SK-N-SH (cell line): ENCODE data around the gene SGTA. TPM values are rescaled to one million over a fixed set of nuclear protein-coding genes. Genes with fewer than 3 reads are reported as not detected.

Experiments
- CTCF ChIA-PET: fragments of 300-600, 350-600 bp; formaldehyde crosslinking; extraction: SDS; loops from one replicate; lab custom pipeline; 2021; lab: Yijun Ruan, JAX
- POLR2A ChIA-PET: fragments of 350-600 bp; sonication (Branson Sonifier 250); formaldehyde crosslinking; extraction: SDS; loops from one replicate; lab custom pipeline; 2020; ENCODE audit warnings: antibody characterized with exemption, inconsistent platforms; lab: Yijun Ruan, JAX
- DNase-seq: peaks from one replicate; pipeline ENCODE4 v3.0.0; 2012
- H2AFZ ChIP-seq: fragments of 200-600 bp; sonication (generic); 2 replicates; pipeline ENCODE4 v1.8.1; 2016; ENCODE audit warnings: antibody characterized with exemption, mild to moderate bottlenecking, low read depth
- H3F3A ChIP-seq: fragments of 200-600 bp; sonication (generic); replicated peaks from 2 replicates; pipeline ENCODE3; 2016; ENCODE audit warnings: antibody characterized with exemption, mild to moderate bottlenecking; ENCODE audit not compliant: insufficient read depth
- H3K27ac ChIP-seq, 2 experiments: fragments of 200-500 bp in 1 of 2; fragments of 200-600 bp in 1 of 2; sonication (Bioruptor generic) in 1 of 2; sonication (generic), shearing (Covaris generic) in 1 of 2; 2 replicates each; pipeline versions ENCODE4 v1.5.1 to v1.6.1; 2014 to 2016; ENCODE audit warnings: low read depth in 2 of 2, inconsistent platforms in 1 of 2, low read length in 1 of 2, mild to moderate bottlenecking in 1 of 2, mixed read lengths in 1 of 2
- H3K27me3 ChIP-seq: fragments of 200-600 bp; sonication (generic), shearing (Covaris generic); 2 replicates; pipeline ENCODE4 v1.6.1; 2016; ENCODE audit warnings: mixed run types; ENCODE audit not compliant: insufficient read depth
- H3K36me3 ChIP-seq, 2 experiments: fragments of 200-500 bp in 1 of 2; fragments of 200-600 bp in 1 of 2; sonication (Bioruptor generic) in 1 of 2; sonication (generic) in 1 of 2; replicated peaks in 1 of 2; 2 replicates each; pipeline versions ENCODE3 to v1.5.1; 2014 to 2016; ENCODE audit warnings: low read length in 1 of 2, mild to moderate bottlenecking in 1 of 2; ENCODE audit not compliant: insufficient read depth in 2 of 2, control insufficient read depth in 1 of 2
- H3K4me1 ChIP-seq, 2 experiments: fragments of 200-500 bp in 1 of 2; fragments of 200-600 bp in 1 of 2; sonication (Bioruptor generic) in 1 of 2; sonication (generic), shearing (Covaris generic) in 1 of 2; 2 replicates each; pipeline versions ENCODE4 v1.5.1 to v1.6.1; 2014 to 2016; ENCODE audit warnings: low read depth in 1 of 2, low read length in 1 of 2, mixed run types in 1 of 2; ENCODE audit not compliant: insufficient read depth in 2 of 2, control insufficient read depth in 1 of 2
- H3K4me2 ChIP-seq: fragments of 200-600 bp; sonication (generic), shearing (Covaris generic); 2 replicates; pipeline ENCODE4 v1.6.1; 2017; ENCODE audit warnings: mixed run types
- H3K4me3 ChIP-seq, 2 experiments: fragments of 200-500 bp in 1 of 2; fragments of 200-600 bp in 1 of 2; sonication (Bioruptor generic) in 1 of 2; sonication (generic), shearing (Covaris generic) in 1 of 2; 2 replicates each; pipeline versions ENCODE4 v1.5.1 to v1.8.1; 2014 to 2016; ENCODE audit warnings: low read depth in 2 of 2, inconsistent platforms in 1 of 2, low read length in 1 of 2, mild to moderate bottlenecking in 1 of 2, mixed read lengths in 1 of 2, moderate library complexity in 1 of 2
- H3K79me2 ChIP-seq: fragments of 200-600 bp; sonication (generic); 2 replicates; pipeline ENCODE4 v1.8.1; 2017; ENCODE audit warnings: mild to moderate bottlenecking; ENCODE audit not compliant: insufficient read depth
- H3K9ac ChIP-seq: fragments of 200-600 bp; sonication (generic); 2 replicates; pipeline ENCODE4 v1.6.1; 2017; ENCODE audit warnings: mixed run types
- H3K9me2 ChIP-seq: fragments of 200-600 bp; sonication (generic); 2 replicates; pipeline ENCODE4 v1.6.1; 2017; ENCODE audit warnings: mixed run types
- H3K9me3 ChIP-seq: fragments of 200-600 bp; sonication (generic); 2 replicates; pipeline ENCODE4 v1.6.1; 2017; ENCODE audit warnings: mixed run types, mild to moderate bottlenecking, moderate library complexity
- H4K20me1 ChIP-seq: fragments of 200-600 bp; sonication (generic); 2 replicates; pipeline ENCODE4 v1.6.1; 2017; ENCODE audit warnings: mild to moderate bottlenecking, mixed run types; ENCODE audit not compliant: insufficient read depth
- ELF1 ChIP-seq: IDR thresholded peaks from 2 replicates; pipeline ENCODE4 v1.4.0; 2012
- EP300 ChIP-seq, 2 experiments: IDR thresholded peaks; 2 replicates each; pipeline versions ENCODE4 v1.4.0 to v1.6.1; 2012; ENCODE audit warnings: borderline replicate concordance in 1 of 2, low read depth in 1 of 2, low read length in 1 of 2
- FOXJ3 ChIP-seq: sonication (generic); formaldehyde crosslinking; IDR thresholded peaks from 2 replicates; pipeline ENCODE4 v1.5.1; 2020; ENCODE audit warnings: mild to moderate bottlenecking, missing genetic modification reagents
- GABPA ChIP-seq: IDR thresholded peaks from 2 replicates; pipeline ENCODE4 v1.4.0; 2012; ENCODE audit warnings: low read depth, mild to moderate bottlenecking
- JUND ChIP-seq: IDR thresholded peaks from 2 replicates; pipeline ENCODE4 v1.4.0; 2012
- MAX ChIP-seq: IDR thresholded peaks from 2 replicates; pipeline ENCODE4 v1.4.0; 2012; ENCODE audit warnings: low read depth
- MXI1 ChIP-seq: IDR thresholded peaks from 2 replicates; pipeline ENCODE4 v1.6.1; 2012; ENCODE audit warnings: mild to moderate bottlenecking, low read depth, low read length, improper control_type of control experiment
- POLR2AphosphoS5 ChIP-seq: IDR thresholded peaks from 2 replicates; pipeline ENCODE4 v1.6.1; 2012; ENCODE audit warnings: low read depth, low read length
- RAD21 ChIP-seq: IDR thresholded peaks from 2 replicates; pipeline ENCODE4 v1.6.1; 2012; ENCODE audit warnings: mild to moderate bottlenecking, low read length
- RCOR1 ChIP-seq: fragments of 150-350 bp; IDR thresholded peaks from 2 replicates; pipeline ENCODE4 v1.6.1; 2017; ENCODE audit warnings: antibody characterized with exemption, low read length
- RFX5 ChIP-seq: IDR thresholded peaks from 2 replicates; pipeline ENCODE4 v1.6.1; 2012; ENCODE audit warnings: mild to moderate bottlenecking, improper control_type of control experiment, low read length
- RXRA ChIP-seq: IDR thresholded peaks from 2 replicates; pipeline ENCODE4 v1.4.0; 2012; ENCODE audit warnings: low read depth, mild to moderate bottlenecking, borderline replicate concordance
- SMC3 ChIP-seq: IDR thresholded peaks from 2 replicates; pipeline ENCODE4 v1.6.1; 2012; ENCODE audit warnings: low read depth, low read length, improper control_type of control experiment
- TCF12 ChIP-seq: IDR thresholded peaks from 2 replicates; pipeline ENCODE4 v1.4.0; 2012
- TEAD4 ChIP-seq: IDR thresholded peaks from 2 replicates; pipeline ENCODE4 v1.4.0; 2012; ENCODE audit warnings: mild to moderate bottlenecking, borderline replicate concordance; ENCODE audit not compliant: insufficient read depth
- USF2 ChIP-seq: fragments of 150-350 bp; IDR thresholded peaks from 2 replicates; pipeline ENCODE4 v1.6.1; 2017; ENCODE audit warnings: antibody characterized with exemption, low read length, low read depth, borderline replicate concordance
- WGBS: methylation state at CpG from one replicate; pipeline ENCODE4 v1.1.6; 2017; ENCODE audit warnings: low lambda C conversion rate; 5-methylcytosine and 5-hydroxymethylcytosine counted together
- polyA plus RNA-seq, 3 experiments: library from polyadenylated mRNA; depleted of rRNA; stranded (reverse); fragments of >200 nt; gene quantifications; 2 replicates each; pipeline ENCODE4 v1.2.3, GENCODE V29; 2012
- TF ChIP-seq, protein P1 (sequence below): IDR thresholded peaks from 2 replicates; pipeline ENCODE4 v1.4.0; 2012; ENCODE audit warnings: low read depth, borderline replicate concordance
- TF ChIP-seq, protein P2 (sequence below): IDR thresholded peaks from 2 replicates; pipeline ENCODE4 v1.6.1; 2012; ENCODE audit warnings: mild to moderate bottlenecking, low read depth, low read length, moderate library complexity
- TF ChIP-seq, protein P3 (sequence below): fragments of 150-350 bp; IDR thresholded peaks from 2 replicates; pipeline ENCODE4 v1.6.1; 2016; ENCODE audit warnings: mild to moderate bottlenecking, low read depth, low read length
- TF ChIP-seq, protein P4 (sequence below): fragments of 200-600 bp; sonication (generic); IDR thresholded peaks from 2 replicates; pipeline ENCODE4 v1.6.1; 2017; ENCODE audit warnings: antibody characterized with exemption, mild to moderate bottlenecking, moderate library complexity

Gene SGTA
- polyA plus RNA-seq, 1 of the 3 experiments (the other 2 are of a cell fraction), result 78.4 TPM

- Histone ChIP-seq H3F3A (no peaks in the 10 kb centered on the region), H3K4me2 (no peak overlapping the region), H2AFZ (no peak overlapping the region), H4K20me1 (no peaks in the 10 kb centered on the region), H3K36me3 (peaks cover 7 to 70% of the 10 kb centered on the region in 2 experiments), H3K79me2 (no peaks in the 10 kb centered on the region), H3K9me2 (no peaks in the 10 kb centered on the region), H3K9me3 (no peaks in the 10 kb centered on the region), H3K4me3 (no peak overlapping the region), H3K27me3 (no peaks in the 10 kb centered on the region), H3K27ac (no peak overlapping the region), H3K9ac (no peak overlapping the region), H3K4me1 (no peaks in the 10 kb centered on the region)
- POLR2A ChIA-PET, result no interaction called here
- peak; percentile 20 for DNase-seq
- WGBS, result 98% methylated on average over 9 of the region's 23 CpGs
- CTCF ChIA-PET, result interaction anchor here (1.4 kb wide), 1 partner anchor 13 kb away, joined by 4 read pairs; no protein-coding TSS in a partner anchor
- TF ChIP-seq ELF1, result no peak
- TF ChIP-seq, protein P1, sequence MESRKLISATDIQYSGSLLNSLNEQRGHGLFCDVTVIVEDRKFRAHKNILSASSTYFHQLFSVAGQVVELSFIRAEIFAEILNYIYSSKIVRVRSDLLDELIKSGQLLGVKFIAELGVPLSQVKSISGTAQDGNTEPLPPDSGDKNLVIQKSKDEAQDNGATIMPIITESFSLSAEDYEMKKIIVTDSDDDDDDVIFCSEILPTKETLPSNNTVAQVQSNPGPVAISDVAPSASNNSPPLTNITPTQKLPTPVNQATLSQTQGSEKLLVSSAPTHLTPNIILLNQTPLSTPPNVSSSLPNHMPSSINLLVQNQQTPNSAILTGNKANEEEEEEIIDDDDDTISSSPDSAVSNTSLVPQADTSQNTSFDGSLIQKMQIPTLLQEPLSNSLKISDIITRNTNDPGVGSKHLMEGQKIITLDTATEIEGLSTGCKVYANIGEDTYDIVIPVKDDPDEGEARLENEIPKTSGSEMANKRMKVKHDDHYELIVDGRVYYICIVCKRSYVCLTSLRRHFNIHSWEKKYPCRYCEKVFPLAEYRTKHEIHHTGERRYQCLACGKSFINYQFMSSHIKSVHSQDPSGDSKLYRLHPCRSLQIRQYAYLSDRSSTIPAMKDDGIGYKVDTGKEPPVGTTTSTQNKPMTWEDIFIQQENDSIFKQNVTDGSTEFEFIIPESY, result no peak
- no peak for TF ChIP-seq JUND
- no peak for TF ChIP-seq EP300 (IDR thresholded peaks at IDR 0.05; ENCODE audit: borderline replicate concordance in 1 of 2, low read depth in 1 of 2, low read length in 1 of 2)
- no peak for TF ChIP-seq MAX
- TF ChIP-seq RFX5, result no peak
- TF ChIP-seq USF2, result no peak
- TF ChIP-seq GABPA, result no peak
- TF ChIP-seq MXI1, result no peak
- no peak for TF ChIP-seq SMC3
- no peak for TF ChIP-seq FOXJ3
- no peak for TF ChIP-seq TEAD4
- no peak for TF ChIP-seq POLR2AphosphoS5
- TF ChIP-seq RAD21, result no peak
- TF ChIP-seq RXRA, result no peak
- TF ChIP-seq TCF12, result no peak
- TF ChIP-seq, protein P2, sequence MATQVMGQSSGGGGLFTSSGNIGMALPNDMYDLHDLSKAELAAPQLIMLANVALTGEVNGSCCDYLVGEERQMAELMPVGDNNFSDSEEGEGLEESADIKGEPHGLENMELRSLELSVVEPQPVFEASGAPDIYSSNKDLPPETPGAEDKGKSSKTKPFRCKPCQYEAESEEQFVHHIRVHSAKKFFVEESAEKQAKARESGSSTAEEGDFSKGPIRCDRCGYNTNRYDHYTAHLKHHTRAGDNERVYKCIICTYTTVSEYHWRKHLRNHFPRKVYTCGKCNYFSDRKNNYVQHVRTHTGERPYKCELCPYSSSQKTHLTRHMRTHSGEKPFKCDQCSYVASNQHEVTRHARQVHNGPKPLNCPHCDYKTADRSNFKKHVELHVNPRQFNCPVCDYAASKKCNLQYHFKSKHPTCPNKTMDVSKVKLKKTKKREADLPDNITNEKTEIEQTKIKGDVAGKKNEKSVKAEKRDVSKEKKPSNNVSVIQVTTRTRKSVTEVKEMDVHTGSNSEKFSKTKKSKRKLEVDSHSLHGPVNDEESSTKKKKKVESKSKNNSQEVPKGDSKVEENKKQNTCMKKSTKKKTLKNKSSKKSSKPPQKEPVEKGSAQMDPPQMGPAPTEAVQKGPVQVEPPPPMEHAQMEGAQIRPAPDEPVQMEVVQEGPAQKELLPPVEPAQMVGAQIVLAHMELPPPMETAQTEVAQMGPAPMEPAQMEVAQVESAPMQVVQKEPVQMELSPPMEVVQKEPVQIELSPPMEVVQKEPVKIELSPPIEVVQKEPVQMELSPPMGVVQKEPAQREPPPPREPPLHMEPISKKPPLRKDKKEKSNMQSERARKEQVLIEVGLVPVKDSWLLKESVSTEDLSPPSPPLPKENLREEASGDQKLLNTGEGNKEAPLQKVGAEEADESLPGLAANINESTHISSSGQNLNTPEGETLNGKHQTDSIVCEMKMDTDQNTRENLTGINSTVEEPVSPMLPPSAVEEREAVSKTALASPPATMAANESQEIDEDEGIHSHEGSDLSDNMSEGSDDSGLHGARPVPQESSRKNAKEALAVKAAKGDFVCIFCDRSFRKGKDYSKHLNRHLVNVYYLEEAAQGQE, result no peak
- TF ChIP-seq, protein P3, sequence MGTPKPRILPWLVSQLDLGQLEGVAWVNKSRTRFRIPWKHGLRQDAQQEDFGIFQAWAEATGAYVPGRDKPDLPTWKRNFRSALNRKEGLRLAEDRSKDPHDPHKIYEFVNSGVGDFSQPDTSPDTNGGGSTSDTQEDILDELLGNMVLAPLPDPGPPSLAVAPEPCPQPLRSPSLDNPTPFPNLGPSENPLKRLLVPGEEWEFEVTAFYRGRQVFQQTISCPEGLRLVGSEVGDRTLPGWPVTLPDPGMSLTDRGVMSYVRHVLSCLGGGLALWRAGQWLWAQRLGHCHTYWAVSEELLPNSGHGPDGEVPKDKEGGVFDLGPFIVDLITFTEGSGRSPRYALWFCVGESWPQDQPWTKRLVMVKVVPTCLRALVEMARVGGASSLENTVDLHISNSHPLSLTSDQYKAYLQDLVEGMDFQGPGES, result no peak
- TF ChIP-seq, protein P4, sequence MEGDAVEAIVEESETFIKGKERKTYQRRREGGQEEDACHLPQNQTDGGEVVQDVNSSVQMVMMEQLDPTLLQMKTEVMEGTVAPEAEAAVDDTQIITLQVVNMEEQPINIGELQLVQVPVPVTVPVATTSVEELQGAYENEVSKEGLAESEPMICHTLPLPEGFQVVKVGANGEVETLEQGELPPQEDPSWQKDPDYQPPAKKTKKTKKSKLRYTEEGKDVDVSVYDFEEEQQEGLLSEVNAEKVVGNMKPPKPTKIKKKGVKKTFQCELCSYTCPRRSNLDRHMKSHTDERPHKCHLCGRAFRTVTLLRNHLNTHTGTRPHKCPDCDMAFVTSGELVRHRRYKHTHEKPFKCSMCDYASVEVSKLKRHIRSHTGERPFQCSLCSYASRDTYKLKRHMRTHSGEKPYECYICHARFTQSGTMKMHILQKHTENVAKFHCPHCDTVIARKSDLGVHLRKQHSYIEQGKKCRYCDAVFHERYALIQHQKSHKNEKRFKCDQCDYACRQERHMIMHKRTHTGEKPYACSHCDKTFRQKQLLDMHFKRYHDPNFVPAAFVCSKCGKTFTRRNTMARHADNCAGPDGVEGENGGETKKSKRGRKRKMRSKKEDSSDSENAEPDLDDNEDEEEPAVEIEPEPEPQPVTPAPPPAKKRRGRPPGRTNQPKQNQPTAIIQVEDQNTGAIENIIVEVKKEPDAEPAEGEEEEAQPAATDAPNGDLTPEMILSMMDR, result no peak
- TF ChIP-seq RCOR1, result no peak
- TF ChIP-seq, all 33 proteins: peak for 0
These were observed 23.0 kb upstream of the SGTA start for GRCh38 chr19:2805991-2806649.
